ENCODE measurements around the gene TSHZ2.

The TSHZ2 gene

DNA sequence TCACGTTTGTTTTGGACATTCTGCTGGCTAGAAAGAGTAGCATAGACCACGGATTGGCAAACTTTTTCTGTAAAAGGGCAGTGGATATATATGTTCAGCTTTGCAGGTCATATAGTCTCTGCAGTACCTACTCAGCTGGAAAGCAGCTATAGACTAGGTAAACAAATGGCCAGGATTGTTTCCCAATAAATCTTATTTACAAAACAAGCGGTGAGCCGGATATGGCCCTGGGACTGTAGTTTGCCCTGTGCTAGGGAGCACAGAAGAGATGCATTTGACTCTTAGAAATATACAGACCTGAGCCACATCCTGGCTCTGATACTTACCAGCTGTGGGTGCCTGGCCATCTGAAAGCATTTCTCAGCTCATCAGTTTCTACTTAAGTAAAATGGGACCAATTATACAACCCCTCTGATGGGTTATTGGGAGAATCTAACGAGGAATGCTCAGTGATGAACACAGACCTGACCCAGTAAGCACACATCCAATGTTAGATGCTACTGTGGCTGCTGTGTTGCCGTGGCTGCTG, 120.7 kb downstream of the TSHZ2 start:
- no peak for DNase-seq

DNA sequence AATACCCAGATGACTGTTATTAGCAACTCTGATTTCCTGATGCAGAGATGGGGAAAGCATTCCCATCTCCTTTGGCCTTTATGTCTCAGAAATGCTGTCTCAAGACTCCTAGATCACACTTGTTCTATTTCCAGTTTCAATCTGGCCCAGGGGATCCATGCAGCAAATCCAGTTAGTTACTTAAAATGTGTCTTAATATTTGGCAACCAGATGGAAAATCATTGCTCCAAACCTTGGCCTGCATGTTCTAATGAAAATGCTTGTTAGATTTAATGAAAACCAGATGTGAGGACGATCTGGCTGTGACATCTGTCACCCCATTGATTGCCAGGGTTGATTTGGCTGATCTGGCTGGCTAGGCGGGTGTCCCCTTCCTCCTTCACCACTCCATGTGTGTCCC, 125.2 kb downstream of the TSHZ2 start:
- DNase-seq, result no peak

DNA sequence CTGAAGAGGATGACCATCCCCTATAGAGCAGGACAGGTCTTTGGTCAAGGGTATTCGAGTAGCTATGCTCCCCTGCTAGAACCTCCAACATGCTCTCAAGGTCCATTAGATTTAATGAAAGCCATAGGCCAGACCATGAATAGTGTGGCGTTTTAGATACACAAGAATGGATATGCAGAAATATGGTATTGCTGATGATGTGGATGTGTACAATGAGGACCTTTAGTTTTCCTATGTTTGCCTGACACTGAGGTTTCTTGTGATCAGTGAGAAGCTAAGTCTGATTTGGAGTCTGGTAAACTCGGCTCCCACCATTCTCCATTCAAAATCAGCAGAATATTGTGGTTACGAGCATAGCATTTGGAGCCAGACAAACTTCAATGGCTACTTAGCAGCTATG, 125.6 kb downstream of the TSHZ2 start:
- no peak for DNase-seq

DNA sequence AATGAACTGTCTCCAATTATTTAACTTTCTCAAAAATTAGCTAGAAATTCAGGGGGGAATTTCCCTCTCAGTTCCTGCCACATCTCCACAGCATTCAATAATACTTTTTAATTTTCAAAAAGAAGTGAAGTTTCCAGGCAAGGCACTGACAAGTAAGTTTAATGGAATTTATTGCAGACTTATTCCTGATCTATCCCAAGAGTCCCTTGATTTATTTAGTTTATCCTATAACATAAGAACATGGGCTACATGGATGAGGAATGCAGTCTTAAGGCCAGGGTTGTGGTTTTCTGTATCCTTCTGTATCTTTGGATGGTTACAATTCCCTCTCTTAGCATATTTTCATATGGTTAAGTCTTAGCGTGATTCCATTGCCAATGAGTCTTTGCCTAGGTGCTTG, 126.5 kb downstream of the TSHZ2 start:
- no peak for DNase-seq

DNA sequence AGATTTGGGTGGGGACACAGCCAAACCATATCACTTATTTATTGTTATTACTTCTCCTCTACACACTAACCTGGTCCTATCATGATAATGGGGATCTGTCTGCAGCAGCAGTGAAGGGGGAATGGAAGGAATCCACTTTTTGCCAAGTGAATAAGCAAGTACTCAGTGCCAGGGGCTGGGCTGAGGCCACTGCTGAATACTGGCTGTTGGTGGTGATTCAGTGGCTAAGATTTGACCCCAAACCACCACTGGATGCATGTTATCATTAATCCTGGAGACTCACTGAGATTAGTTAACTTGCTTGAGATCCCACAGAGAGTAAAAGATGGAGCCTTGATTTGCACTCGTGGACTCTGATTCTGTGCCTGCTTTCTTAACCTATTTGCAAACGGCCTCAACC, 127.7 kb downstream of the TSHZ2 start:
- no peak for DNase-seq

DNA sequence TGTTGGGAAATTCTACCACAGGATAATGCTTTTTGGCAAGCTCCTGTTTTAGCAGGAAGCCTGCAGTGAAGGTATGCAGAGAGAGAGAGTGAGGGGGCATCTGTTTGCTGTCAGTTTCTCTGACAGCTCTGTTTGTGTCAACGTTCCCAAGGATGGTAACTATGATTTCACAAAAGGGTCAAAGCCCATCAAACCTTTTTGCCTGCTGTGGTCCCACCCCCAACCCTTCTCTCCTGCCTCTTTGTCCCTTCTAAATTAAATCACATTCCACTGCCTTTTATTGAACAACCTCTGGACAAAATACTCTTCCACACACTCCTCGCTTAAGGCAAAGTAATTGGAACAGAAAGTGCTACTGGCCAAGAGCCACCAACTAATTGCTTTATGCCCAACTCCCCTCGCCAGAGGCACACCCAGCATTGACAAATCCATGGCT, 128.3 kb downstream of the TSHZ2 start:
- no peak for DNase-seq

DNA sequence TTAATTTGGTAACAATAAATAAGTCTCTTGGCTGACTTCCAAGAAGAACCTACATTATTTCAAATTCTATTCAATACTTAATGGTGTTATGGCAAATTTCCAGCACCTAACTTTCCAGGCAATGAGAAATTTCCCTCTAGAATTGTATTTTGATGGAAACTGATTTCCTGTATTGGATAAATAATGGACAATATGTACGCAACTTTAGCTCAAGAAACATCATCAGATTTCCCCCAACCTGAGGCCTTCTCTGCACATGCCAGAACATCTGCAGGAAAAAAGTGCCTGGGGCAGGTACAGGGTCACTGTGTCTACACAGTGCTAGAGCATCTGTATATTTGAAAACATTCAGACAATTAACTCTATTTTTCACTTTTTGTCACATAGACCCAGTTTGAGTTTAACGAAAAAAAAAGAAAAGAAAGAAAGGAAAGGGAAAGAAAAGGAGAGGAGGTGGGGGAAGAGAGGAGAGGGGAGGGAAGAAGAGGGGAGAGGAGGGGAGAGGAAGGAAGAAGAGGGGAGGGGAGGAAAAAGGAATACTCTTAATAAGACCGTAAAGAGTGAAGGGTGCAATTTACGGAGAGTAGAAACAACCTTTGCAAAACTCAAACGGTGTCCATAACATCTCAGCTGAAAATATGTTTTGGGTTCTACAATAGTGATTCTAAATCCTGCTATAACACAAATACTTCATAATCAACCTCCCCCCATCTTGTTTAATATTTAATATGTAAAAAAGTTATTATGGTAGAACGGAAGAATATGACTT, 130.0 kb downstream of the TSHZ2 start:
- no peak for DNase-seq

- no peak for DNase-seq
These were observed 131.0 kb downstream of the TSHZ2 start for GRCh38 chr20:53103124-53103523.

- no peak for DNase-seq
These were observed 132.7 kb downstream of the TSHZ2 start for GRCh38 chr20:53104884-53105283.

DNA sequence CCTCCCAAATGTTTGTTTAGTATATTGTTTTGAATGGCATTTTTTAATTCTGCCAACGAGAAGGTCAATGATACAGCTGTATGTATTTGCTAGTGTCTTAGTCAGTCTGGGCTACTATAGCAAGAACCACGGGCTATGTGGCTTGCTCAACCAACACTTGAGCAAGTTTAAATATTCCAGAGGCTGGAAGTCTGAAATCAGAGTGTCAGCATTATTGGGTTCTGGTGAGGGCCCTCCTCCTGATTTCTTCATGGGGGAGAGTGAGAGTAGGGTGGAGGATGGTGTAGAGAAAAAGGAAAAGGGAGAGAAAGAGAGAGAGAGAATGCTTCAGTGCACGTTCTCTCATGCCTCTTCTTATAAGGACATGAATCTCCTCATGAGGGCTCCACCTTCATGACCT, 144.6 kb downstream of the TSHZ2 start:
- DNase-seq, result no peak

- DNase-seq, result no peak
These were observed 150.7 kb downstream of the TSHZ2 start for GRCh38 chr20:53122853-53123252.

GRCh38 chr20:53124075-53124551, 152.0 kb downstream of the TSHZ2 start:
- DNase-seq, result no peak

GRCh38 chr20:53124803-53125202, 152.6 kb downstream of the TSHZ2 start:
- DNase-seq, result no peak

DNA sequence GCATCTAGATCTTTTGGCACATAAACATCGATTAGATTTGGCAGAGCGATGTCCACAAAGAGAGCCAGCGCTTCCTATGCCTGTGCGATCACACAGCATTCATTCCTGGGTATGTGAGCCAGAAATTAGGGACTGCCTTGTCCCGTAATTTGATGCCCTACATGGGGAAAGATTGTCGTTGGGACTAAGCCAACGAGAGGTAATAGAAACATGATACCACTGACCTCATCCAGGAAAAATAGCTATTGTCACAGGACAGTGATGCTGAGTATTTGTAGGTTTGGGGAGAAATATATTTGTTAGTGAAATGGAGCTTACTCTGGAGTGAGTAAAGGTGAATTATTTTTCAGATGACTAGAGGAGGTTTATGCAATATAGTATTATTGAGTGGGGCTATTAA, 154.0 kb downstream of the TSHZ2 start:
- no peak for DNase-seq

- no peak for DNase-seq
These were observed 154.9 kb downstream of the TSHZ2 start for GRCh38 chr20:53127027-53127426.

DNA sequence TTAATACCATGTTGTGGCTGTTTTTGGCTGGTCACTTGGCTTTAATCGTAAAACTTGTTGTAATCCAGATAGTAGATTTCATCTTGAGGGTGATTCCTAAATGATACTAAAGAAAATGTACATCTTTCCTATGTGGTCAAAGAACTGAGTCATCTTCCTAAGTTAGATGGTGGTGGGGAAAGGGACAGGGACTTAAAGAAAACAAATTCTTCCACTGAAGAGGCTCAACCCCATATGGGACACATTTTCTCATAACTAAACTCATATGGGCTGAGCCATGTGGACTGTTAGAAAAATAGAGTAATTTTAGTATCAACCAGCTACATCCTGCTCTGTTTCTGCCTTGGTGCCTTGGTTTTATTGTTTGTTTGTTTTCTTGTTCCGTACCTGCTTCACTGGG, 155.8 kb downstream of the TSHZ2 start:
- no peak for DNase-seq

- no peak for DNase-seq
These were observed 157.4 kb downstream of the TSHZ2 start for GRCh38 chr20:53129563-53129962.

DNA sequence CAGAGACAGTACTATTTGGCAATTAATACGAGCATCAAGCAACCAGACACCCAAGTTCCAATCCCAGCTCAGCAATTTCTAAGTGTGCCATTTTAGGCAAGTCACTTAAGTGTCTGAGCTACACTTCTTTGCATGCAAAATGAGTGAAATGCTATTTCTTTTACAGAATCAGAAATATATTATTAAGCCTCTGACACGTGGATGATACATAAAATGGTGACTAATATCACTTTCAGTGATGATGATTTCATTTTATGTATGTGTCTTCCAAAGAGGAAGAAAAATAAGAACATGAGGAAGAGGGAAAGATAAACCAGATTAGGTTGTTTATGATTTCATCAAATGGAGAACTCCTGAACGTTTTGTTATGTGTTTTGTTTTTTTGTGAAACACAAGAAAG, 158.6 kb downstream of the TSHZ2 start:
- DNase-seq, result no peak

DNA sequence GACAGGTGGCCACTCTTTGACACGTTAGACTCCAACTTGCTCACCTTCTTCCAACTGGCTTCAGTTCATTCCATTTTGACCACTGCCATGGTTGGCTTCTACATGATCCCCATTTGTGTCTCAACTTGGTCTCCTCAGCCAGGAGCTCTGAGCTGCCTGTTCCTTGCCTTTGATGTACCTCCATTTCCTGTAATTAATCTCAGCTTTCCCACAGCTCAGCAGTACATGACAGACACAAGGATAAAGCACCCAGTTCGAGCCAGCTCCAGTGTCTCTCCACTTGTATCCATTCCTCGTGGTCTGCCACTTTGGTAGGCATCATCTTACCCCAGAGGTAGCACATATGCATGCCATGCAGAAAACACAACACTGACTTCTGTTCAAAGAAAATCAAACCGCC, 161.0 kb downstream of the TSHZ2 start:
- no peak for DNase-seq

GRCh38 chr20:53133628-53134027, 161.5 kb downstream of the TSHZ2 start:
- DNase-seq, result no peak

DNA sequence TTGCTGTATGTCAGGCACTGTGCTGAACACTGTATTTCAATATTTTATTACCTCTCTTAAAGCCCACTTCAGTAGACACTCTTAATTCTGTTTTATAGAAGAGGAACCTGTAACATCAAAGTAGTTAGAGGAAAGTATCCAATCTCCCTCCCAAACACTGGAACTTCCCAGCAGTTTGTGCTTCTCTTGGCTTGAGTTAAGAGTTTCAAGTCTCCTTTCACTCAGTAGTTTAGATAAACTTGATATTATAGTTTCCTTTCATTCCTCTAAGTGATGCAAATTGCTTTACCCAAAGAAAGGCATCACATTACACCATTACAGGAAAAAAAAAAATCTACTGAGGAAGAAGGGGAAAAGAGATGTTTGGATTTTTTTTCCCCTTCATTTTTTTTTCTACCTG, 164.3 kb downstream of the TSHZ2 start:
- DNase-seq, result no peak

GRCh38 chr20:53138454-53139262, 166.5 kb downstream of the TSHZ2 start:
- DNase-seq, result no peak

DNA sequence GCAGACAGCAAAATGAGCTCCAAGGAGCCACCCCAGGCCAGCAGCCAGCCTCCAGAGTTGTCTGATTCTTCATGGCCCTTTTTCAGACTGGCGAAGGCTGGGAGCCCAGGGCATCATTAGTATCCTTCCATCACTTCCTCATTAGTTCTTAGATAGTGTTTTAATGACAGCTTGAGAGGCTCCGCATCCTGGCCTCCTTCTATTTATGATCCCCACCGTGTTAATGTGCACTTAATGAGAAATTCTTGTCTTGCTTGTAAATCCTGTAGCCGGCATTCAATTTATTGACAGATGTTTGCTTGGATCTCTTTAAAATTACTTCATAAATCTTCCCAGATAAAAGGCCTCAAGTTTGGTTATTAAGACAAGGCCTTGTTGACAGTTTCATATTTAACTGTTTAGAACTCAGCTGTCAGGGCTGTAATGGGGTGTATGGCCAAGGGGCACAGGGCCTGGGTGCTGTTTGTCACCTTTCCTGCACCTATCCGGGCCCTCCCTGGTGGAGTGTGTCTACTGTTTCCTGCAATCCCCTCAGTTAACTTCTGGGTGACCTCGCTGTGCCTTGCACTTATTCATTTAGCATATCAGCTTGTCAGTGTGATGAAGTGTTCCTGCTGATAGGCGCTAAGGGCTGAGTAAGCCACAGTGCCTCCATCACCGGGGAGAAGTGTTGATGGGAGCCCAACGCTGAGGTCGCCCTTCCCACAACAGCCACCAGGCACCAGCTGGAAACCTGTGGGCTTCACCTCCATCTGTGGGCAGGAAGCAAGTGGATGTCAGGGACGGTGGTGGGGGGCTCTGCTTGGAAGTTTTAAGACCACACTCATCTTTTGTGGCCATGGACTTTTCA, 169.3 kb downstream of the TSHZ2 start:
- no peak for DNase-seq
